Activated T-cell treated with anti-CD3 and anti-CD28 coated beads, Interleukin-2, amount 50 U/mL, for 4 hours (primary cell): ENCODE measurements around the gene BTBD1. TPM values are rescaled to one million over a fixed set of nuclear protein-coding genes. Genes with fewer than 3 reads are reported as not detected.
A peak's percentile ranks its signal among the peaks of the same experiment; 100 is the strongest.
"Not testable (repeated sequence)": the region's sequence is repeated elsewhere in the genome, so short reads cannot be mapped to it uniquely, and the experiment has no call there.

Source experiments
- ATAC-seq, 2 donors: fragments of 200-7000 bp; cut with Tn5 transposase; one replicate each; pipeline ENCODE4 v1.10.0; 2021
- DNase-seq: peaks from one replicate; pipeline ENCODE4 v3.0.0-alpha.2; 2020
- H3K27me3 Mint-ChIP-seq: one replicate; pipeline ENCODE4 v1.8.0; 2021; ENCODE audit warnings: low read depth, mixed read lengths
- H3K36me3 Mint-ChIP-seq: one replicate; pipeline ENCODE4 v1.8.0; 2022; ENCODE audit warnings: mixed read lengths; ENCODE audit not compliant: insufficient read depth
- H3K4me1 Mint-ChIP-seq: one replicate; pipeline ENCODE4 v1.8.0; 2021; ENCODE audit warnings: low read depth, mixed read lengths
- H3K4me3 Mint-ChIP-seq: one replicate; pipeline ENCODE4 v1.8.0; 2021; ENCODE audit warnings: mild to moderate bottlenecking, moderate library complexity, mixed read lengths
- H3K9me3 Mint-ChIP-seq: one replicate; pipeline ENCODE4 v1.8.0; 2021; ENCODE audit warnings: mixed read lengths
- total RNA-seq, 3 donors: library from RNA; stranded (reverse); gene quantifications; one replicate each; pipeline ENCODE4 v1.2.1, GENCODE V29; 2021

Gene BTBD1
- total RNA-seq, 3 donors from 2014 or later: 45.6 to 47.9 (median 46.7) TPM

DNA sequence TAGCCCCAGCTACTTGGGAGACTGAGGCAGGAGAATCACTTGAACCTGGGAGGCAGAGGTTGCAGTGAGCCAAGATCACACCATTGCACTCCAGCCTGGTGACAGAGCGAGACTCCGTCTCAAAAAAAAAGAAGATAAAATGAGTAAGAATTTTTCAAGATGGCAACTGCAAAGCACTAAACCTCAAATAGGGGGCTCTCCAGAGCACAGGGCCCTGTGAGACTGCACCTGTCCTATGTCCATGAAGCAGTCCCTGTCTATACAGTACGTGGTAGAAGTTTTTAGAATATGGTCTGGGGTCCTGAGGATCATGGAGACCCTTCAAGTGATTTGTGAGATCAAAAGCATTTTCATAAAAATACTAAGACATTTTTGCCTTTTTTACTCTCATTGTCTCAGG is 18.4 kb upstream of the BTBD1 start:
- H3K36me3 Mint-ChIP-seq, H3K4me1 Mint-ChIP-seq, ATAC-seq, DNase-seq, H3K9me3 Mint-ChIP-seq, H3K4me3 Mint-ChIP-seq: not testable (repeated sequence)
- peaks cover 20% of the 10 kb centered on the region for H3K27me3 Mint-ChIP-seq

DNA sequence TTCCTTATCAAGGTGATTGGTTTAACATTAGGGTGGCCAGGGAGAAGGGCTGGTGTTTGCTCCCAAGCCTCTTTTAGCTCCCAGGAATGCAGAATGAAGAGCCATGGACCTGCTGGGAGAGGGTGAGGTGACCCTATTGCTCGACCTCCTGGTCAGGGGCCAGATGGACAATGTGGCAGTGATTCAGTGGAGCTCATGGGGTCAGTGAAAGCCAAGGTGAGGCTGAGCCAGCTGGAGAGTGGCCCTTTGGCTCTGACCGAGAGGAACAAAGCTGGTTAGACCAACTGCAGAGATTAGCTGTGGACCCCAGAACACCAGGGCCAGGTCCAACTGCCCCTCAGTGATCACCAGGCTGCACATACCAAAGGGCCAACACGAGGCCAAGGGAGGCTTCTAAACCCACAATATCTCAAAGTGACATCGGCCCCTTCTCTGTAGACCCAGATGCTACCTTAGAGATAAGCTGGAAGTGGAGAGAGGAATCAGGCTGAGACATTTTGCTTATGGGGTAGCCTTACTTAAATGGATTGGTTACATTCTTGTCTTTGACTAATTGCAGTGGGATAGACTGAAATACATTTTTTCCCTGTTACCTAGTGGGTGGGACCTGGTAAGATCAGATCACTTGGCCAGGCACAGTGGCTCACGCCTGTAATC is 15.8 kb upstream of the BTBD1 start:
- peaks cover 1% of the 10 kb centered on the region for H3K4me1 Mint-ChIP-seq
- no peak overlapping the region for H3K4me3 Mint-ChIP-seq
- ATAC-seq: no peak
- no peaks in the 10 kb centered on the region for H3K9me3 Mint-ChIP-seq
- no peaks in the 10 kb centered on the region for H3K36me3 Mint-ChIP-seq
- peaks cover 34% of the 10 kb centered on the region for H3K27me3 Mint-ChIP-seq
- no peak for DNase-seq

DNA sequence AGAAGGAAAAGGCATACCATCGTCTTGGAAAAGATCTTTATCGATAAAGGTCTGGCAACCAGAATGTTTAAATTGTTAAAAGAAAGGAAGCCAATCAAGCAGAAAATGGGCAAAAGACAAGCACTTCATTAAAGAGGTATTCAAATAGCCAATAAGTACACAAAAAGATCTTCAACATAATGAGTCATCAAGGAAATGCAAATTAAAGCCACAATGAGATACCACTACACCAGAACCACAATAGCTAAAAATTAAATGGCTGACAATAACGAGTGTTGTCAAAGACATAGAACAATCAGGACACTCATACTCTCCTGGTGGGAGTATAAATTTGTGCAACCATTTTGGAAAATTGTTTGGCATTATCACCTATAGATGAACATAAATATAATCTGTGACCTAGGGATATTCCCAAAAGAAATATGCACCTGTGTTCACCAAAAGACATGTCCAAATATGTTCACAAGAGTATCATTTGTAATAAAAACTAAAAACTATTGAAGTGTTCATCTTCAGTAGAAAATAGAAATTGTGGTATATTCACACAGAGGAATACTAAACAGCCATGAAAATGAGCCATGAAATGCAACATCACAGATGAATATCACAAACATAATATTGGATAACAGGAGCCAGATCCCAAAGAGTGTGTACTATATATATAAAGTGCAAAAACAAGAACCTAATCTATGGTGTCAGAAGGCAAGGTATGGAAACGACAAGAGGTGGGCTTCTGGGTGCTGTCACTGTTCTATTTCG is 14.4 kb upstream of the BTBD1 start:
- Mint-ChIP-seq H3K36me3 (no peaks in the 10 kb centered on the region), H3K4me3 (no peak overlapping the region), H3K27me3 (peaks cover 41% of the 10 kb centered on the region), H3K4me1 (peaks cover 1% of the 10 kb centered on the region), H3K9me3 (no peaks in the 10 kb centered on the region)
- DNase-seq (no peak), ATAC-seq (no peak)

DNA sequence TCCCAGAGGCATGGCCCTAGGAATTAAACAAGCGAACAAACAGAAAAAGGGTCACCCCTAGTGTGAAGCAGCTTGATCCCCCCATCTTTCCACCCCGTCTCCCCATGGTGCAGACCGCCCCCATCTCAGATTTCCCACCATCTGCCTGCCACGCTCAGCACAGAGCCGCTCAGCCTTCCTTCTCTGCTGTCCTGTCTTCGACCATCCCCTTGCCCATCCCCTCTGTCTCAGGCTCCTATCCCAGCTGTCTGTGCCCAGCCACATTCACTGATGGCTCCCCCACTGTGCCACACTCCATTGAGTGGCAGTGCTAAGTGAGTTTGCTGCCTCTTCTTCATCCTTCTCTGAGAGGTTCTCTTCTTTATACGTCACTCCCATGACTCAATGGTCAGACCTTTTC is 11.7 kb upstream of the BTBD1 start:
- H3K4me3 Mint-ChIP-seq: no peak overlapping the region
- peaks cover 10% of the 10 kb centered on the region for H3K9me3 Mint-ChIP-seq
- peaks cover 41% of the 10 kb centered on the region for H3K27me3 Mint-ChIP-seq
- H3K36me3 Mint-ChIP-seq: peaks cover 2% of the 10 kb centered on the region
- peaks cover 1% of the 10 kb centered on the region for H3K4me1 Mint-ChIP-seq
- DNase-seq (no peak), ATAC-seq (no peak)

DNA sequence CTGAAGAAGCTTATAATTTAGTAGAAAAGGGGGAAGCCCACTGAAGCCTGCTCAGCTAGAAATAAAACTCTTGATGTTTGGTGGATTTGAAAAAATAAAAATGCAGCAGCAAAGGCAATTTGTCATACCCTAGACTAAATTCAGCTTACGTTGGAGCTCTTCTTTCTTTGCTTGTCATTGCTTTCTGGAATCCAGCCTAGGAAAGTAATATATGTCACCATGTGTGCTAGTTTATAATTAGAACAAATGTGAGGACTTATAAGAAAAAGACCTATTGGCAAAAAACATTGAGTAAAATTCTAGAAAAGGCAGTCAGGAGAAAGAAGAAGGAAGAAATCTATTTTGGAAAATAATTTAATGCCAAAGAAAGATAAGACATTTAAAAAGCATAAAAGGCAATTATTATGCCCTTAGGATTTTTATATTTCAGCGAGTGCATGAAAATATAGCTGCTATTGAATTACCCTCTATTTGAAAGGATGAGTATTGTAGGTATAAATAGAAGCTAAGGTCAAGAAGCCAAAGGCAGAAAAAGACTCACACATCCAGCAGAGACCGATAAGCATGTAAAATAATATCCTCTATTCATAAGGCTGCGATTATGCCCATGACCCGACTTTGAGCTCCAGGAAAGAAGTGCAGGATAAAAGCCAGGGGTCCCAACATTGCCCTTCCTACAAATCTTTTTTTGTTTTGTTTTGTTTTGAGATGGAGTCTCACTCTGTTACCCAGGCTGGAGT is 10.6 kb upstream of the BTBD1 start:
- H3K4me1 Mint-ChIP-seq: peaks cover 1% of the 10 kb centered on the region
- no peak for DNase-seq
- ATAC-seq: no peak
- no peak overlapping the region for H3K4me3 Mint-ChIP-seq
- peaks cover 40% of the 10 kb centered on the region for H3K27me3 Mint-ChIP-seq
- peaks cover 2% of the 10 kb centered on the region for H3K36me3 Mint-ChIP-seq
- H3K9me3 Mint-ChIP-seq: peaks cover 10% of the 10 kb centered on the region

DNA sequence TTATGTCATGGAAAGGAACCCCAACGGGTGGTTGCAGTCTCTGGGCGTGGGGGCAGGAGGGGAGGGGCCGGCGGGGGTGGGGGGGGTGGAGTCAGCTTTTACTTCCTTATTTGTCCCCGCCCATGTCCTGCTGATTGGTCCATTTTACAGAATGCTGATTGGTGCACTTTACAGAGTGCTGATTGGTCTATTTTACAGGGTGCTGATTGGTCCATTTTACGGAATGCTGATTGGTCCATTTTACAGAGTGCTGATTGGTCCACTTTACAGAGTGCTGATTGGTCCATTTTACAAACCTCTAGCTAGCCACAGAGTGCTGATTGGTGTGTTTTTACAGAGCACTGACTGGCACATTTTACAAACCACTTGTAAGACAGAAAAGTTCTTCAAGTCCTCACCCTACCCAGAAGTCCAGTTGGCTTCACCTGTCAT is 2.2 kb upstream of the BTBD1 start:
- not testable (repeated sequence) for H3K4me3 Mint-ChIP-seq, H3K27me3 Mint-ChIP-seq, H3K36me3 Mint-ChIP-seq, H3K4me1 Mint-ChIP-seq, H3K9me3 Mint-ChIP-seq
- ATAC-seq (peak in 1 of 2 donors; percentile 15), DNase-seq (peak; percentile 37)

DNA sequence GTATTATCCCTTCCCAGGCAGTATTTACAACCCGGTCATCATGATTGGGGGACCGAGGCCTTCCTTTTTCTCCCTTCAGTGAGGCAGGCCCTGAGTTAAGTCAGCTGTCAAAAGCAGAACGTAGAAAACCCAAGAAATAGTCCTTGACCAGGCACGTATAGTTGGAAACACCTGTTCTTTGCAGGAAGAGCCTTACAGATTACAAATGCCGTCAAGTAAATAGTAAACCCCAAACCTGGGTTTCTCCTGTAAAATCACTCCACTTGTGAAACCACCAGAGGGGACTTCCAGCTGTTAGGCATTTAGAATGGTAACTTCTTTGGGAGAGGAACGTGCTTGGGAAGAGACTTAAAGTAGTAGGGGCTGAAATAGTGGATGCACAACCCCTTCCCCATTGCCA is 1.0 kb upstream of the BTBD1 start:
- DNase-seq: no peak
- Mint-ChIP-seq H3K27me3 (no peaks in the 10 kb centered on the region), H3K4me1 (peaks cover 6% of the 10 kb centered on the region), H3K36me3 (peaks cover 7% of the 10 kb centered on the region), H3K4me3 (no peak overlapping the region), H3K9me3 (peaks cover 4% of the 10 kb centered on the region)
- no peak for ATAC-seq

DNA sequence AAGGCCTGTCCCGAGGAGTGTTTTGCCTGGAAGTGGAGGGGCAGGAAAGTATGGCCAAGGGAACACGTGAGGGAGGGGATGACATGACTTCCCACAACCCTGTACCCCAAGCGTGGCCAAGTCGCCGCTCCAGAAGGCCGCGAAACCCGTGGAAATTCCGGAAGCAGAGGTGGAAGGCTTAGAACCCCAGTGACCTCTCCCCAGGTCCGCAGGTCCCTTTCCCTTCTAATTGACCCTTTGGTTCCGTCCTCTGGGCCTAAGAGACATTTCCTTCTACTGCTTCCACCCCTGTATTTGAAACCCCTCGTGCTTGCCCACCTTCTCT is 548 bp upstream of the BTBD1 start:
- peaks cover 7% of the 10 kb centered on the region for H3K36me3 Mint-ChIP-seq
- H3K4me3 Mint-ChIP-seq: no peak overlapping the region
- DNase-seq: no peak

DNA sequence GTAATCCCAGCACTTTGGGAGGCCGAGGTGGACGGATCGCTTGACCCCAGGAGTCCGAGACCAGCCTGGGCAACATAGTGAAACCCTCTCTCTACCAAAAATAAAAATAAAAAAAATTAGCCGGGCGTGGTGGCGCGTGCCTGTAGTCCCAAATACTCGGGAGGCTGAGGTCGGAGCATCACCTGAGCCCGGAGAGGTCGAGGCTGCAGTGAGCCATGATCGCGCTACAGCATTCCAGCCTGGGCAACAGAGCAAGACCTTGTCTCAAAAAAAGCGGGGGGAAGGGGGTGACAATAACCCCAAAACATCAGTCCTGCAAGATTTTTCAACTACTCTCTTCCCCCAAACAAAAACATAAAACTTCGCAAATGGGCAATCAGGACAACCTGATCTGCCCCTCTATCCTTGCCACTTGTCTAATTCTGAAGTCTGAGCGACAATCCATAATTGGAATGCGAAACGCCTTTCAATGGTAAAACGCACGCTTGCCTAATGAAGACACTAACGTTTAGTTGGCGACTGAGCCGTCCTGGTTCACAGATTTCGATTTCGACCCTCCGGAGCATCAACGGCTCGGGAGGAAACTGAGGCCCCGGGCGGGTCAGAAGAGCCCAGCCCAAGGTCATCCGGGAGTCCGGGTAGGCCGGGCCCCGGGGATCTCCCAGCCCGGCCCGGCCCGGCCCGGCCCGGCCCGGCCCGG is 868 bp downstream of the BTBD1 start:
- ATAC-seq (no peak), DNase-seq (no peak)
- Mint-ChIP-seq H3K9me3 (no peaks in the 10 kb centered on the region), H3K4me3 (no peak overlapping the region), H3K4me1 (peaks cover 6% of the 10 kb centered on the region), H3K36me3 (peaks cover 6% of the 10 kb centered on the region), H3K27me3 (no peaks in the 10 kb centered on the region)

More for the DNA sequence above, 548 bp upstream of the BTBD1 start:
- peaks cover 4% of the 10 kb centered on the region for H3K9me3 Mint-ChIP-seq
- H3K27me3 Mint-ChIP-seq: no peaks in the 10 kb centered on the region
- ATAC-seq: no peak
- H3K4me1 Mint-ChIP-seq: peaks cover 6% of the 10 kb centered on the region

DNA sequence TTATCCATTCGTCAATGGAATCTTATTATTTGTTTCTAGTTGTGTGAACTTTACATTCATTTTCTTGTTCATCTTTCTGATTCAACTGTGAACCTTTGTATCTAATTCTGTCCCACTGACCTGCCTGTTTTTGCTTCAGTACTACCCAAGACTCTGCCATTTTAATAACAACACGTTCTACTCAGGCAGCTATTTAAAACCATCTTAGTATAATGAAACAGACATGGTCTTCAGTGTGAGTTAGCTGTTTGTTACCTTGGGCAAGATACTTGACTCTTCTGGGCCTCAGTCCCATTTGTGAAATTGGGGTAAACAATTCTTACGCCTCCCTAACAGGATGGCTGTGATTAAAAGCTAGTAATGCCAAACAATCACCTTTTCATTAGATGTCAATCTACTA is 1.6 kb downstream of the BTBD1 start:
- Mint-ChIP-seq H3K4me1 (peaks cover 6% of the 10 kb centered on the region), H3K9me3 (no peaks in the 10 kb centered on the region), H3K4me3 (no peak overlapping the region), H3K27me3 (no peaks in the 10 kb centered on the region), H3K36me3 (peaks cover 6% of the 10 kb centered on the region)
- DNase-seq (no peak), ATAC-seq (no peak)

DNA sequence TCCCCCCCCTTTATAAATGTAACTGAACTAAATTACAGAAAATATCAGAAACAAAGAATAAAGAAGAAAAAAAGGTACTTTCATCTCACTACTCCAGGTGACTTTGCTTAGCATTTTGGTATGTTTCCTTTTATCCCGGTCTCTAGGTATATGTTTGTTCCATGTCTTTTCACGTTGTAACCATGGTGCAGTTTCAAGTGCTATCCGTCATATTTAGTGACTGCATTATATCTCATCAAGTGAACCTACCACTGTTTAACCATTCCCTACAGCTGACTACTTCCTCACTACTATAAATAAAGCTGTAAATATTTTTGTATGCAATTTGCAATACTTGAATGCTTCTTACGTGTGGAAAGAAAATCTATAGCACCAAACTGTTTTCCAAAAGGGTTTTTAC is 2.2 kb downstream of the BTBD1 start:
- DNase-seq (no peak), ATAC-seq (no peak)
- H3K9me3 Mint-ChIP-seq: no peaks in the 10 kb centered on the region
- H3K4me1 Mint-ChIP-seq: peaks cover 6% of the 10 kb centered on the region
- H3K27me3 Mint-ChIP-seq: no peaks in the 10 kb centered on the region
- H3K4me3 Mint-ChIP-seq: no peak overlapping the region
- peaks cover 6% of the 10 kb centered on the region for H3K36me3 Mint-ChIP-seq

DNA sequence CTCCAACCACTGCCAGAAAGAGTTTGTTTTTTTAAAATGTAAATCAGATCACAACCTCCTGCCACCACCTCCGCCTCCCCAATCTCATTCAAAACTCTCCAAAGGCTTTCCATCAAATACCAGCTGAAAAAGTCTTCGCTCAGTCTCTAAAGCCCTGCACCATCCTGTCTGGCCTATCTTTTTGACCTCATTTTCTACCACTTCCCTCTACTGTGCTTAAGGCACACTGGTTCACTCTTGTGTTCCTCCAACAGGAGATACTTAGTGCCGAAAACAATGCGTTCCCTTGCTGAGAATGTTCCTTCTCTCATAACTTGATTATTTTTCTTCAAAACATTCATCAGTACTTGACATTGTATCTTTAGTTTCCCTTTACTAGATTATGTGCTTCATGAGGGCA is 3.5 kb downstream of the BTBD1 start:
- ATAC-seq (no peak), DNase-seq (no peak)
- Mint-ChIP-seq H3K36me3 (peaks cover 9% of the 10 kb centered on the region), H3K4me3 (no peak overlapping the region), H3K4me1 (peaks cover 13% of the 10 kb centered on the region), H3K27me3 (no peaks in the 10 kb centered on the region), H3K9me3 (no peaks in the 10 kb centered on the region)

DNA sequence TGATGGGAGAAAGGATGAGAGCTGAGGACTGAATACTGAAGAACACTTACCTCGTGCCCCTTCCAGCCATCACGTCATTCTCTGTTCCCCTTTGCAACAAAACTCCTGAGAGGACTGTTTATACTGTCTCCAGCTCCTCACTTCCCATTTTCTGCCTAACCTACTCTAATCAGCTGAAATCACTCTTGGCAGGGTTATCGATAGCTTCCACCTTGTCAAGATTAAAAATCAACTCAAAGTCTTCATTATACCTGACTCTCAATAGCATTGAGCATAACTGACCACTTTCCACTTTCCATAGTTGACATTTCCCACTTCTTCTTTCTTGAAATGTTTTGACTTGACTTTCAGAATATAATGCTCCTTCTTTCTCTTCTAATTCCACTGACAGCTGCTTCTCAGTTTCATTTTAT is 4.3 kb downstream of the BTBD1 start:
- Mint-ChIP-seq H3K9me3 (no peaks in the 10 kb centered on the region), H3K4me3 (no peak overlapping the region)

DNA sequence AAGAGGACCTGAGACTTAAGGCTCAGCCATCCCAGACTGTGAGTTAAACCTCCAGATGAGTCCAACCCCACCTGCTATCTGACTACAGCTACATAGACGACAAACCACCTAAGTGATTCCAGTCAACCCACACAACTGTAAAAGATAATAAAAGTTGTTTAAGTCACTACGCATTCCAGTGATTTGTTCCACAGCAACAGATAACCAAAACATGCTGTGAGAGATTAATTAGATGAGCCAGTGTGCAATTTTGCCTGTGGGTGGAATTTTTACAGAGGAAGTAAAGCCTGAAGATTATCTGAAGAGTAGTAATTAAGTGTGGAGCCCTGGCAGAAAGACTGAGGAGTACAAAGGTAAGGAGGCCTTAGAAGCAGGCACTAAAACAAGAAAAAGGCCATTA is 5.4 kb downstream of the BTBD1 start:
- Mint-ChIP-seq H3K36me3 (peaks cover 12% of the 10 kb centered on the region), H3K9me3 (no peaks in the 10 kb centered on the region), H3K27me3 (no peaks in the 10 kb centered on the region), H3K4me1 (peaks cover 18% of the 10 kb centered on the region), H3K4me3 (no peak overlapping the region)
- ATAC-seq (no peak), DNase-seq (no peak)

More for the DNA sequence above, 4.3 kb downstream of the BTBD1 start:
- ATAC-seq (no peak), DNase-seq (no peak)
- H3K27me3 Mint-ChIP-seq: no peaks in the 10 kb centered on the region
- peaks cover 9% of the 10 kb centered on the region for H3K36me3 Mint-ChIP-seq
- peaks cover 13% of the 10 kb centered on the region for H3K4me1 Mint-ChIP-seq
